Pancreas (tissue), 10 donors: ENCODE data around the gene AKR1C8. TPM values are rescaled to one million over a fixed set of nuclear protein-coding genes. Genes with fewer than 3 reads are reported as not detected.
"Not testable (repeated sequence)": the region's sequence is repeated elsewhere in the genome, so short reads cannot be mapped to it uniquely, and the experiment has no call there.

Experiments used
- ATAC-seq, 4 donors: fragments of 200-7000 bp; cut with Tn5 transposase; one replicate each; pipeline versions ENCODE4 v1.8.0 to v1.9.1; 2020; ENCODE audit warnings: mild to moderate bottlenecking in 4 of 4, moderate library complexity in 4 of 4
- DNase-seq, 6 donors: peaks; one replicate each; pipeline ENCODE4 v3.0.0-alpha.2; 2020
- FAIRE-seq: peaks from 2 replicates; lab custom pipeline; 2012; peaks lifted over from hg19 to GRCh38; lab: Jason Lieb, UNC
- H3K27ac ChIP-seq, 4 donors: fragments of 200-600 bp; sonication (generic); 1 replicate in 3 of 4; 2 replicates in 1 of 4; pipeline versions ENCODE4 v1.5.0 to v1.8.0; 2020
- H3K27me3 ChIP-seq, 4 donors: fragments of 200-600 bp; one replicate each; pipeline ENCODE4 v1.8.0; 2021
- H3K36me3 ChIP-seq, 3 donors: fragments of 200-600 bp; sonication (generic) in 1 of 3; one replicate each; pipeline versions ENCODE4 v1.5.0 to v1.8.0; 2020 to 2021
- H3K4me1 ChIP-seq, 3 donors: fragments of 200-600 bp; one replicate each; pipeline ENCODE4 v1.8.0; 2021
- H3K4me3 ChIP-seq, 4 donors: fragments of 200-600 bp; sonication (generic) in 2 of 4; one replicate each; pipeline versions ENCODE4 v1.5.0 to v1.8.0; 2020 to 2021
- H3K9me3 ChIP-seq, 4 donors: fragments of 200-600 bp; one replicate each; pipeline ENCODE4 v1.8.0; 2021
- CTCF ChIP-seq, 4 donors: fragments of 200-600 bp; sonication (generic) in 3 of 4; IDR thresholded peaks; one replicate each; pipeline versions ENCODE4 v1.5.0 to v1.8.0; 2021; ENCODE audit warnings: antibody characterized with exemption in 4 of 4
- WGBS, 2 donors: extraction: QIAGEN DNeasy Blood & Tissue Kit; methylation state at CpG; one replicate each; pipeline ENCODE4 v1.1.7; 2013; 5-methylcytosine and 5-hydroxymethylcytosine counted together
- intact Hi-C, 3 donors: fragments of 100-400 bp; cut with DNase I; formaldehyde crosslinking; loops; one replicate each; pipeline versions ENCODE4 v1.11.1 to v1.14.2; 2022
- polyA plus RNA-seq, 2 donors: library from polyadenylated mRNA; stranded (reverse); fragments of 200-250 nt; gene quantifications; one replicate each; pipeline ENCODE4 v1.2.3, GENCODE V29; 2013
- total RNA-seq, 6 donors: library from RNA; stranded (reverse); fragmentation: NEBNext Ultra II Directional in 4 of 6; extraction: Animal tissue kit (Norgen Biotek cat#: 25700) in 4 of 6; gene quantifications; one replicate each; pipeline versions ENCODE4 v1.2.1 to v1.2.4, GENCODE V29; 2021 to 2023
- donor health status: healthy with polysubstance abuse.
- donor health status: DM: no; HTN: no; CAD: no; lungs with moderate emphysema.
- donor health status: DM: no; HTN: no; CAD: no.
- donor health status: control.
- donor health status: control.
- donor health status: Bipolar disorder and iron deficiency.
- donor health status: DM: yes; HTN: yes; CAD: no.
- donor health status: DM: no; HTN: no; CAD: no.
- donor health status: DM: no; HTN: no; CAD: no.
- donor health status: DM: yes; HTN: yes; CAD: no.

The AKR1C8 gene
- total and polyA plus RNA-seq, 8 donors = not detected

- FAIRE-seq (no peak), ATAC-seq (no peak), DNase-seq (no peak)
- TF ChIP-seq CTCF (IDR thresholded peaks at IDR 0.05) = no peak
- Histone ChIP-seq H3K27ac (no peak overlapping the region), H3K27me3 (no peaks in the 10 kb centered on the region), H3K36me3 (no peaks in the 10 kb centered on the region), H3K9me3 (no peaks in the 10 kb centered on the region), H3K4me1 (no peaks in the 10 kb centered on the region), H3K4me3 (no peak overlapping the region)
- intact Hi-C loops = no loop called here
- WGBS, 2 donors = 70 to 86% methylated on average over 2 of the region's 2 CpGs
These were observed 49.4 kb downstream of the AKR1C8 start for GRCh38 chr10:5135581-5135980.

GRCh38 chr10:5125315-5126044 lies 59.5 kb downstream of the AKR1C8 start:
- FAIRE-seq = no peak
- no peak for DNase-seq
- H3K27me3 ChIP-seq = no peaks in the 10 kb centered on the region
- no peaks in the 10 kb centered on the region for H3K36me3 ChIP-seq
- TF ChIP-seq CTCF (IDR thresholded peaks at IDR 0.05) = no peak
- no peak overlapping the region for H3K4me3 ChIP-seq
- WGBS, 2 donors = 81 to 82% methylated on average over 3 of the region's 3 CpGs
- intact Hi-C loops = no loop called here
- H3K27ac ChIP-seq = no peak overlapping the region
- no peaks in the 10 kb centered on the region for H3K4me1 ChIP-seq
- ATAC-seq = no peak
- peaks cover 0 to 5% (median 0%) of the 10 kb centered on the region in 4 donors for H3K9me3 ChIP-seq

- Histone ChIP-seq H3K27me3 (no peaks in the 10 kb centered on the region), H3K4me1 (no peaks in the 10 kb centered on the region), H3K27ac (no peak overlapping the region), H3K9me3 (peaks cover 0 to 2% (median 0%) of the 10 kb centered on the region in 4 donors), H3K36me3 (no peaks in the 10 kb centered on the region), H3K4me3 (no peak overlapping the region)
- no peak for FAIRE-seq
- TF ChIP-seq CTCF (IDR thresholded peaks at IDR 0.05) = no peak
- intact Hi-C loops = no loop called here
- no peak for DNase-seq
- no peak for ATAC-seq
These were observed 61.1 kb downstream of the AKR1C8 start for GRCh38 chr10:5123886-5124285.

GRCh38 chr10:5119997-5120396 lies 65.0 kb downstream of the AKR1C8 start:
- DNase-seq, H3K36me3 ChIP-seq, H3K27ac ChIP-seq, H3K4me1 ChIP-seq, FAIRE-seq, H3K27me3 ChIP-seq, intact Hi-C loops, H3K4me3 ChIP-seq, ATAC-seq, H3K9me3 ChIP-seq: not testable (repeated sequence)
- WGBS, 2 donors = 87 to 88% methylated on average over 5 of the region's 5 CpGs

- Histone ChIP-seq H3K27me3 (no peaks in the 10 kb centered on the region), H3K27ac (no peak overlapping the region), H3K36me3 (no peaks in the 10 kb centered on the region), H3K9me3 (no peaks in the 10 kb centered on the region), H3K4me1 (no peaks in the 10 kb centered on the region), H3K4me3 (no peak overlapping the region)
- DNase-seq (no peak), FAIRE-seq (no peak), ATAC-seq (no peak)
- no peak for TF ChIP-seq CTCF (IDR thresholded peaks at IDR 0.05)
- intact Hi-C loops = no loop called here
- 69 to 89% methylated on average over 3 of the region's 3 CpGs for WGBS, 2 donors
These were observed 67.9 kb downstream of the AKR1C8 start for GRCh38 chr10:5117026-5117425.
